Keratinocyte (primary cell): ENCODE data around the gene GPX1. TPM values are rescaled to one million over a fixed set of nuclear protein-coding genes. Genes with fewer than 3 reads are reported as not detected.
"Not testable (repeated sequence)": the region's sequence is repeated elsewhere in the genome, so short reads cannot be mapped to it uniquely, and the experiment has no call there.

Experiments used
- DNase-seq: peaks from one replicate; pipeline ENCODE4 v3.0.0-alpha.2; 2011; ENCODE audit warnings: low read depth, missing footprints, low spot score
- FAIRE-seq: peaks from 2 replicates; lab custom pipeline; 2011; peaks lifted over from hg19 to GRCh38; lab: Jason Lieb, UNC
- H2AFZ ChIP-seq: 2 replicates; pipeline ENCODE4 v1.6.0; 2012; ENCODE audit warnings: low read length, control low read depth, inconsistent platforms; ENCODE audit not compliant: control insufficient read depth
- H3K27ac ChIP-seq: 2 replicates; pipeline ENCODE4 v1.5.1; 2011; ENCODE audit warnings: low read length; ENCODE audit not compliant: control insufficient read depth, insufficient read depth
- H3K27me3 ChIP-seq: 3 replicates; pipeline ENCODE4 v1.6.0; 2011; ENCODE audit warnings: low read length; ENCODE audit not compliant: control insufficient read depth, insufficient read depth; ENCODE audit errors: extremely low read depth
- H3K36me3 ChIP-seq, 2 experiments: 2 replicates in 1 of 2; 3 replicates in 1 of 2; pipeline ENCODE4 v1.5.1; 2011; ENCODE audit warnings: low read length in 2 of 2, mild to moderate bottlenecking in 1 of 2; ENCODE audit not compliant: control insufficient read depth in 2 of 2, insufficient read depth in 2 of 2; ENCODE audit errors: extremely low read depth in 1 of 2
- H3K4me1 ChIP-seq: 3 replicates; pipeline ENCODE4 v1.5.1; 2011; ENCODE audit warnings: low read length; ENCODE audit not compliant: control insufficient read depth, insufficient read depth; ENCODE audit errors: extremely low read depth
- H3K4me2 ChIP-seq: 3 replicates; pipeline ENCODE4 v1.6.0; 2011; ENCODE audit warnings: low read depth, low read length; ENCODE audit not compliant: control insufficient read depth, insufficient read depth; ENCODE audit errors: extremely low read depth
- H3K4me3 ChIP-seq, 3 experiments: fragments of 200-600 bp in 1 of 3; sonication (generic) in 1 of 3; 2 replicates in 2 of 3; 3 replicates in 1 of 3; pipeline ENCODE4 v1.5.1; 2011 to 2016; ENCODE audit warnings: low read length in 3 of 3, mild to moderate bottlenecking in 3 of 3, control low read depth in 2 of 3, inconsistent platforms in 1 of 3, low read depth in 1 of 3, mixed read lengths in 1 of 3, mixed run types in 1 of 3, moderate library complexity in 1 of 3; ENCODE audit not compliant: control insufficient read depth in 2 of 3, insufficient read depth in 2 of 3; ENCODE audit errors: extremely low read depth in 1 of 3
- H3K79me2 ChIP-seq: 2 replicates; pipeline ENCODE4 v1.6.0; 2012; ENCODE audit warnings: low read length; ENCODE audit not compliant: control insufficient read depth, insufficient read depth
- H3K9ac ChIP-seq: 3 replicates; pipeline ENCODE4 v1.6.0; 2011; ENCODE audit warnings: low read length; ENCODE audit not compliant: control insufficient read depth, insufficient read depth; ENCODE audit errors: extremely low read depth
- H3K9me1 ChIP-seq: 3 replicates; pipeline ENCODE4 v1.6.0; 2011; ENCODE audit warnings: low read length; ENCODE audit not compliant: control insufficient read depth, insufficient read depth; ENCODE audit errors: extremely low read depth
- H3K9me3 ChIP-seq: 2 replicates; pipeline ENCODE4 v1.5.1; 2012; ENCODE audit warnings: low read depth, low read length; ENCODE audit not compliant: control insufficient read depth
- H4K20me1 ChIP-seq: 3 replicates; pipeline ENCODE4 v1.6.0; 2011; ENCODE audit warnings: low read length; ENCODE audit not compliant: control insufficient read depth, insufficient read depth; ENCODE audit errors: extremely low read depth
- EZH2 ChIP-seq: IDR thresholded peaks from one replicate; pipeline ENCODE4 v1.6.1; 2012; ENCODE audit warnings: inconsistent platforms, mild to moderate bottlenecking, low read length, moderate library complexity
- dilution Hi-C: fragments of 300-500 bp; cut with MboI; formaldehyde crosslinking; loops from one replicate; pipeline ENCODE4 v1.7.0; 2020; ENCODE audit warnings: low sequenced_read_pairs; ENCODE audit not compliant: extremely low pct_ligation_motif_present
- polyA plus RNA-seq, 5 experiments: library from polyadenylated mRNA; depleted of rRNA in 3 of 5; stranded (reverse) in 3 of 5; stranded (forward) in 1 of 5; unstranded in 1 of 5; fragments of >200 nt; gene quantifications; 1 replicate in 1 of 5; 2 replicates in 3 of 5; 3 replicates in 1 of 5; pipeline versions ENCODE4 v1.2.1 to v1.2.3, GENCODE V29; 2011 to 2012; ENCODE audit warnings: missing spikeins in 2 of 5, low read depth in 1 of 5, low replicate concordance in 1 of 5
- TF ChIP-seq, protein P1 (sequence below), 3 experiments: IDR thresholded peaks in 1 of 3; conservative IDR thresholded peaks in 1 of 3; optimal IDR thresholded peaks in 1 of 3; 2 replicates in 2 of 3; 3 replicates in 1 of 3; pipeline versions ENCODE3 to v1.5.1; 2011; ENCODE audit warnings: low read length in 3 of 3, mild to moderate bottlenecking in 3 of 3, moderate library complexity in 2 of 3, control low read depth in 1 of 3, inconsistent platforms in 1 of 3; ENCODE audit not compliant: insufficient read depth in 2 of 3; ENCODE audit errors: extremely low read depth in 1 of 3

GPX1 gene
- polyA plus RNA-seq, 1 donor (not counting 4 experiments of a cell fraction or from before 2014, with no cell fraction given) = 427 TPM

GRCh38 chr3:49357095-49357442 is 1.1 kb downstream of the GPX1 start:
- H3K9me1 ChIP-seq, DNase-seq, H3K27me3 ChIP-seq, H2AFZ ChIP-seq, FAIRE-seq, dilution Hi-C loops, H3K9me3 ChIP-seq, H4K20me1 ChIP-seq: not testable (repeated sequence)
- H3K9ac ChIP-seq = peak overlapping the region; percentile 78
- H3K27ac ChIP-seq = peak overlapping the region; percentile 79
- H3K79me2 ChIP-seq = peaks cover 19% of the 10 kb centered on the region
- peak overlapping the region; percentile 91 for H3K4me2 ChIP-seq
- H3K4me3 ChIP-seq = peak overlapping the region; percentile 65 to 73 (median 66)
- H3K36me3 ChIP-seq = peaks cover 17 to 33% of the 10 kb centered on the region in 2 experiments
- H3K4me1 ChIP-seq = peaks cover 39% of the 10 kb centered on the region

DNA sequence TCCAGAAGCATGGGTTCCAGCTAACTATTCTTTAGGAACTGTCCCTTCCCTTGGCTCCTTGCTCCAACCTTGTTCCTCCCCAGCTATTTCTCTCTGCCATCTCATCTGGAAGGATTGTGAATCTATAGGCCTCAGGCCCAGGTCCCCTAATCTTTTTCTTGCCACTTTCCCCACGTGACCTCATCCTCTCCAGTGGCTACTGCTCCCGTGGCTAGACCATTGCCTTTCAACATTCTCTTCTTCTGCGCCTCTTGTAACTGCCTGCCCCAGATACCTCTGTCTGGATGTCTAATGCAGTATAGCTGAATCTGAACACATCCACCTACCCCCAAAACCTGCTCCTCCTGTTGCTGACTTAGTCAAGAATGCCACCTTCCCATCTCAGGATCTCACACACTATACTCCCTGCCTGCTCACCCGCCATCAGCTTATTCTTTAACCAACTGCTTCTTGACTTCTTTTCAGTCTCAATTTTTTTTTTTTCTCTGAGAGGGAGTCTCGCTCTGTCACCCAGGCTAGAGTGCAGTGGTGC is 5.2 kb downstream of the GPX1 start:
- H3K79me2 ChIP-seq = peaks cover 14% of the 10 kb centered on the region
- H3K4me2 ChIP-seq = no peak overlapping the region
- no peak overlapping the region for H3K27ac ChIP-seq

More for the DNA sequence above, 5.2 kb downstream of the GPX1 start:
- Histone ChIP-seq H3K36me3 (peaks cover 6 to 18% of the 10 kb centered on the region in 2 experiments), H3K9ac (no peak overlapping the region), H2AFZ (no peak overlapping the region), H3K9me3 (no peaks in the 10 kb centered on the region), H3K4me3 (no peak overlapping the region), H3K4me1 (peaks cover 33% of the 10 kb centered on the region), H3K27me3 (no peaks in the 10 kb centered on the region), H3K9me1 (peaks cover 2% of the 10 kb centered on the region), H4K20me1 (no peaks in the 10 kb centered on the region)
- FAIRE-seq (no peak), DNase-seq (no peak)
- dilution Hi-C loops = no loop called here
- no peak for TF ChIP-seq EZH2
- TF ChIP-seq, protein P1, sequence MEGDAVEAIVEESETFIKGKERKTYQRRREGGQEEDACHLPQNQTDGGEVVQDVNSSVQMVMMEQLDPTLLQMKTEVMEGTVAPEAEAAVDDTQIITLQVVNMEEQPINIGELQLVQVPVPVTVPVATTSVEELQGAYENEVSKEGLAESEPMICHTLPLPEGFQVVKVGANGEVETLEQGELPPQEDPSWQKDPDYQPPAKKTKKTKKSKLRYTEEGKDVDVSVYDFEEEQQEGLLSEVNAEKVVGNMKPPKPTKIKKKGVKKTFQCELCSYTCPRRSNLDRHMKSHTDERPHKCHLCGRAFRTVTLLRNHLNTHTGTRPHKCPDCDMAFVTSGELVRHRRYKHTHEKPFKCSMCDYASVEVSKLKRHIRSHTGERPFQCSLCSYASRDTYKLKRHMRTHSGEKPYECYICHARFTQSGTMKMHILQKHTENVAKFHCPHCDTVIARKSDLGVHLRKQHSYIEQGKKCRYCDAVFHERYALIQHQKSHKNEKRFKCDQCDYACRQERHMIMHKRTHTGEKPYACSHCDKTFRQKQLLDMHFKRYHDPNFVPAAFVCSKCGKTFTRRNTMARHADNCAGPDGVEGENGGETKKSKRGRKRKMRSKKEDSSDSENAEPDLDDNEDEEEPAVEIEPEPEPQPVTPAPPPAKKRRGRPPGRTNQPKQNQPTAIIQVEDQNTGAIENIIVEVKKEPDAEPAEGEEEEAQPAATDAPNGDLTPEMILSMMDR (optimal IDR thresholded peaks at IDR 0.05 in 1 of 3, IDR thresholded peaks at IDR 0.05 in 1 of 3, conservative IDR thresholded peaks at IDR 0.05 in 1 of 3; ENCODE audit: extremely low read depth in 1 of 3, insufficient read depth in 2 of 3, low read length in 3 of 3) = no peak
